Keratinocyte (primary cell): ENCODE measurements around the gene TMEM131. TPM values are rescaled to one million over a fixed set of nuclear protein-coding genes. Genes with fewer than 3 reads are reported as not detected.

Source experiments
- DNase-seq: peaks from one replicate; pipeline ENCODE4 v3.0.0-alpha.2; 2011; ENCODE audit warnings: low read depth, missing footprints, low spot score
- FAIRE-seq: peaks from 2 replicates; lab custom pipeline; 2011; peaks lifted over from hg19 to GRCh38; lab: Jason Lieb, UNC
- H2AFZ ChIP-seq: 2 replicates; pipeline ENCODE4 v1.6.0; 2012; ENCODE audit warnings: low read length, control low read depth, inconsistent platforms; ENCODE audit not compliant: control insufficient read depth
- H3K27ac ChIP-seq: 2 replicates; pipeline ENCODE4 v1.5.1; 2011; ENCODE audit warnings: low read length; ENCODE audit not compliant: control insufficient read depth, insufficient read depth
- H3K27me3 ChIP-seq: 3 replicates; pipeline ENCODE4 v1.6.0; 2011; ENCODE audit warnings: low read length; ENCODE audit not compliant: control insufficient read depth, insufficient read depth; ENCODE audit errors: extremely low read depth
- H3K36me3 ChIP-seq, 2 experiments: 2 replicates in 1 of 2; 3 replicates in 1 of 2; pipeline ENCODE4 v1.5.1; 2011; ENCODE audit warnings: low read length in 2 of 2, mild to moderate bottlenecking in 1 of 2; ENCODE audit not compliant: control insufficient read depth in 2 of 2, insufficient read depth in 2 of 2; ENCODE audit errors: extremely low read depth in 1 of 2
- H3K4me1 ChIP-seq: 3 replicates; pipeline ENCODE4 v1.5.1; 2011; ENCODE audit warnings: low read length; ENCODE audit not compliant: control insufficient read depth, insufficient read depth; ENCODE audit errors: extremely low read depth
- H3K4me2 ChIP-seq: 3 replicates; pipeline ENCODE4 v1.6.0; 2011; ENCODE audit warnings: low read depth, low read length; ENCODE audit not compliant: control insufficient read depth, insufficient read depth; ENCODE audit errors: extremely low read depth
- H3K4me3 ChIP-seq, 3 experiments: fragments of 200-600 bp in 1 of 3; sonication (generic) in 1 of 3; 2 replicates in 2 of 3; 3 replicates in 1 of 3; pipeline ENCODE4 v1.5.1; 2011 to 2016; ENCODE audit warnings: low read length in 3 of 3, mild to moderate bottlenecking in 3 of 3, control low read depth in 2 of 3, inconsistent platforms in 1 of 3, low read depth in 1 of 3, mixed read lengths in 1 of 3, mixed run types in 1 of 3, moderate library complexity in 1 of 3; ENCODE audit not compliant: control insufficient read depth in 2 of 3, insufficient read depth in 2 of 3; ENCODE audit errors: extremely low read depth in 1 of 3
- H3K79me2 ChIP-seq: 2 replicates; pipeline ENCODE4 v1.6.0; 2012; ENCODE audit warnings: low read length; ENCODE audit not compliant: control insufficient read depth, insufficient read depth
- H3K9ac ChIP-seq: 3 replicates; pipeline ENCODE4 v1.6.0; 2011; ENCODE audit warnings: low read length; ENCODE audit not compliant: control insufficient read depth, insufficient read depth; ENCODE audit errors: extremely low read depth
- H3K9me1 ChIP-seq: 3 replicates; pipeline ENCODE4 v1.6.0; 2011; ENCODE audit warnings: low read length; ENCODE audit not compliant: control insufficient read depth, insufficient read depth; ENCODE audit errors: extremely low read depth
- H3K9me3 ChIP-seq: 2 replicates; pipeline ENCODE4 v1.5.1; 2012; ENCODE audit warnings: low read depth, low read length; ENCODE audit not compliant: control insufficient read depth
- H4K20me1 ChIP-seq: 3 replicates; pipeline ENCODE4 v1.6.0; 2011; ENCODE audit warnings: low read length; ENCODE audit not compliant: control insufficient read depth, insufficient read depth; ENCODE audit errors: extremely low read depth
- CTCF ChIP-seq, 3 experiments: IDR thresholded peaks in 1 of 3; conservative IDR thresholded peaks in 1 of 3; optimal IDR thresholded peaks in 1 of 3; 2 replicates in 2 of 3; 3 replicates in 1 of 3; pipeline versions ENCODE3 to v1.5.1; 2011; ENCODE audit warnings: low read length in 3 of 3, mild to moderate bottlenecking in 3 of 3, moderate library complexity in 2 of 3, control low read depth in 1 of 3, inconsistent platforms in 1 of 3; ENCODE audit not compliant: insufficient read depth in 2 of 3; ENCODE audit errors: extremely low read depth in 1 of 3
- EZH2 ChIP-seq: IDR thresholded peaks from one replicate; pipeline ENCODE4 v1.6.1; 2012; ENCODE audit warnings: inconsistent platforms, mild to moderate bottlenecking, low read length, moderate library complexity
- dilution Hi-C: fragments of 300-500 bp; cut with MboI; formaldehyde crosslinking; loops from one replicate; pipeline ENCODE4 v1.7.0; 2020; ENCODE audit warnings: low sequenced_read_pairs; ENCODE audit not compliant: extremely low pct_ligation_motif_present
- polyA plus RNA-seq, 5 experiments: library from polyadenylated mRNA; depleted of rRNA in 3 of 5; stranded (reverse) in 3 of 5; stranded (forward) in 1 of 5; unstranded in 1 of 5; fragments of >200 nt; gene quantifications; 1 replicate in 1 of 5; 2 replicates in 3 of 5; 3 replicates in 1 of 5; pipeline versions ENCODE4 v1.2.1 to v1.2.3, GENCODE V29; 2011 to 2012; ENCODE audit warnings: missing spikeins in 2 of 5, low read depth in 1 of 5, low replicate concordance in 1 of 5

TMEM131 gene
- polyA plus RNA-seq, 1 donor (not counting 4 experiments of a cell fraction or from before 2014, with no cell fraction given) = 25.5 TPM

- peaks cover 2% of the 10 kb centered on the region for H4K20me1 ChIP-seq
Observed at GRCh38 chr2:97963079-97963406, 32.7 kb downstream of the TMEM131 start.

GRCh38 chr2:97961534-97961933 is 34.2 kb downstream of the TMEM131 start:
- Histone ChIP-seq H3K27me3 (no peaks in the 10 kb centered on the region), H3K9me1 (no peaks in the 10 kb centered on the region), H3K9ac (no peak overlapping the region), H3K4me3 (no peak overlapping the region), H3K4me2 (no peak overlapping the region), H3K4me1 (peaks cover 28% of the 10 kb centered on the region), H2AFZ (no peak overlapping the region), H3K36me3 (no peaks in the 10 kb centered on the region), H3K27ac (no peak overlapping the region), H3K9me3 (no peaks in the 10 kb centered on the region), H3K79me2 (peaks cover 97% of the 10 kb centered on the region), H4K20me1 (peaks cover 7% of the 10 kb centered on the region)
- FAIRE-seq = no peak
- dilution Hi-C loops = no loop called here
- DNase-seq = no peak
- TF ChIP-seq CTCF (optimal IDR thresholded peaks at IDR 0.05 in 1 of 3, IDR thresholded peaks at IDR 0.05 in 1 of 3, conservative IDR thresholded peaks at IDR 0.05 in 1 of 3; ENCODE audit: extremely low read depth in 1 of 3, insufficient read depth in 2 of 3, low read length in 3 of 3) = no peak
- TF ChIP-seq EZH2 = no peak

More at GRCh38 chr2:97963079-97963406, 32.7 kb downstream of the TMEM131 start:
- H3K9me3 ChIP-seq = no peaks in the 10 kb centered on the region
- H3K9me1 ChIP-seq = no peaks in the 10 kb centered on the region
- H3K27me3 ChIP-seq = no peaks in the 10 kb centered on the region
- dilution Hi-C loops = no loop called here
- TF ChIP-seq CTCF (optimal IDR thresholded peaks at IDR 0.05 in 1 of 3, IDR thresholded peaks at IDR 0.05 in 1 of 3, conservative IDR thresholded peaks at IDR 0.05 in 1 of 3; ENCODE audit: extremely low read depth in 1 of 3, insufficient read depth in 2 of 3, low read length in 3 of 3) (no peak), EZH2 (no peak)
- no peak overlapping the region for H3K9ac ChIP-seq
- no peak overlapping the region for H3K4me3 ChIP-seq
- peak overlapping the region; percentile 4 for H3K4me2 ChIP-seq
- peaks cover 31% of the 10 kb centered on the region for H3K4me1 ChIP-seq
- H3K79me2 ChIP-seq = peaks cover 97% of the 10 kb centered on the region
- no peak overlapping the region for H2AFZ ChIP-seq
- H3K36me3 ChIP-seq = no peaks in the 10 kb centered on the region
- DNase-seq (no peak), FAIRE-seq (peak; percentile 51)
- H3K27ac ChIP-seq = no peak overlapping the region
